Sigmoid colon (tissue), 4 donors: ENCODE results near the gene KRR1.

Experiments used
- CTCF ChIP-seq, 4 experiments: fragments of 450-650 bp in 3 of 4; fragments of 200-600 bp in 1 of 4; IDR thresholded peaks; one replicate each; pipeline ENCODE4 v1.5.1; 2016 to 2019; ENCODE audit warnings: antibody characterized with exemption in 4 of 4, mild to moderate bottlenecking in 3 of 4, moderate library complexity in 2 of 4
- EP300 ChIP-seq, 4 donors: sonication (generic); formaldehyde crosslinking; IDR thresholded peaks; one replicate each; pipeline ENCODE4 v1.6.1; 2017; ENCODE audit warnings: antibody characterized with exemption in 4 of 4
- POLR2A ChIP-seq, 2 donors: fragments of 450-650 bp; IDR thresholded peaks; one replicate each; pipeline ENCODE4 v1.6.1; 2016; ENCODE audit warnings: antibody characterized with exemption in 2 of 2, mild to moderate bottlenecking in 2 of 2, moderate library complexity in 2 of 2
- POLR2AphosphoS5 ChIP-seq, 4 donors: sonication (generic); formaldehyde crosslinking; IDR thresholded peaks; one replicate each; pipeline ENCODE4 v1.6.1; 2017; ENCODE audit warnings: antibody characterized with exemption in 4 of 4

DNA sequence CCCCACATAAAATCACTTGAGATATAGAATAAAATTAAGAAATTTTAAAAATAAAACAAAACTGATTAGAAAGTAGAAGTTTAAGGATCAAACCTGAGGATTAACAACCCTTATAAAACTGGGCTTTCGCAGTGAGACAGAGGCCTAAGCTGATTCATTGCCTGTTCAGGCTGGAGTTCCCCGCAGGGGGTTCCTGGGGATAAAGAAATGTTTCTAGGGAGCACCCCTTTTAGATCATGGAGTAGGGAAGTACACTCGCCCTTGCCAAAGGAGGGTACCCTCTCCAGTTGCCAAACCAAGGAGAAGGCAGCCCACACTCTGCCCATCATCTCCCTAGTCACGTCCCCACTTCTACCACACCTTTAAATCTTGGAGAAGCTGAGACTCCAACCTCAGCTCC is 24.1 kb downstream of the KRR1 start:
- TF ChIP-seq POLR2AphosphoS5 (IDR thresholded peaks at IDR 0.05) (no peak), CTCF (IDR thresholded peaks at IDR 0.05) (no peak), EP300 (IDR thresholded peaks at IDR 0.05) (no peak), POLR2A (IDR thresholded peaks at IDR 0.05) (no peak)
